ENCODE results near the gene ARIH2.
"Not testable (repeated sequence)": the region's sequence is repeated elsewhere in the genome, so short reads cannot be mapped to it uniquely, and the experiment has no call there.

ARIH2 gene

GRCh38 chr3:49005998-49006397, 87.4 kb downstream of the ARIH2 start:
- no peak for DNase-seq

DNA sequence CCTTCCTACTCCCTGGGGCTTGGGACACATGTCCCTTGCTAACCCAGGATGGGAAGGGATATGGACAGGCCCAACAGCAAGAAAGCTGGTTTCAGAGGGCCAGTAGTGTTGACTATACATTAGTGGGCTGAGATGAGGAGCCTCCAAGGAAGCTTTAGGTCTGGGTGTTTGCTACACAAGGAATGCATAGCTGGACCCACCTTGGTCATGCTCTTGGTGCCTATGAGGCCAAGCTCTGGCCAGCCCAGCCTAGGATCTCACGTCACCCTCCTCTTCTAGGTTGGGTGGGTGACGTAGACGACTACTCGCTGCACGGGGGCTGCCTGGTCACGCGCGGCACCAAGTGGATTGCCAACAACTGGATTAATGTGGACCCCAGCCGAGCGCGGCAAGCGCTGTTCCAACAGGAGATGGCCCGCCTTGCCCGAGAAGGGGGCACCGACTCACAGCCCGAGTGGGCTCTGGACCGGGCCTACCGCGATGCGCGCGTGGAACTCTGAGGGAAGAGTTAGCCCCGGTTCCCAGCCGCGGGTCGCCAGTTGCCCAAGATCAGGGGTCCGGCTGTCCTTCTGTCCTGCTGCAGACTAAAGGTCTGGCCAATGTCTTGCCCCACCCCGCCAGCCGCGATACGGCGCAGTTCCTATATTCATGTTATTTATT, 87.9 kb downstream of the ARIH2 start:
- DNase-seq = peak; percentile 38

DNA sequence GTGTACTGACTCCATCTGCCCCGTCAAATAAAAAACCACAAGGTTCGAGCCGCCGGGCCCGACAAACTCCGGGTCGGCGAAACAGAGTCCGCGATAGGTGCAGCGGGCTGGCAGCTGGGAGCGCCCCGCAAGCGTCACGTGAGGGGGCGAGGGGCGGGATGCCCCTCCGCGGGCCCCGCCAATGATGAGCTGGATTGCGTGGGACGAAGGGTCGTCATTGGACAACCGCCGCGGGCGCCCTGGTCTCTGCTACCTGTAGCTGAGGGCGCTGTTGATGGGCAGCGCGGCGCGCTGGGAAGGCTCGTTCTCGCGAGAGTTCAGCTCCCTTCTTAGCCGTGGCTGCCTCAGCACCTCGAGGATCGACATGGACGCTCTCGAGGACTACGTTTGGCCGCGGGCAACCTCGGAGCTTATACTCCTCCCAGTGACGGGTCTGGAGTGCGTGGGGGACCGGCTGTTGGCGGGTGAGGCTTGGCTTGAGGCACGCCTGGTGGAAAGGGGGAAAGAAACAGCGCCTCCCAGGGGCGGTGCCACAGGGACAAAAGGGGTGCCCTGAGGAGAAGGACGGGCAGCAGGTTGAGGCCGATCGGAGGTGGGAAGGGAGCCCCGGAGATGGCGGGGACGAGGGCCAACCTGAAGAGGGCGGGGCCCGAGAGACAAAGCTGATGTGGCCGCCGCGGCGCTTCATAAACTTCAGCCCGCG, 88.6 kb downstream of the ARIH2 start, which contains the start of gene WDR6:
WDR6 (plus strand) TSS at position 324 of the 703 bp plus-strand sequence; CDS start at position 365, 41 bp downstream.
- peak; percentile 96 for DNase-seq

GRCh38 chr3:49007771-49008528, 89.3 kb downstream of the ARIH2 start:
- peak; percentile 92 for DNase-seq

DNA sequence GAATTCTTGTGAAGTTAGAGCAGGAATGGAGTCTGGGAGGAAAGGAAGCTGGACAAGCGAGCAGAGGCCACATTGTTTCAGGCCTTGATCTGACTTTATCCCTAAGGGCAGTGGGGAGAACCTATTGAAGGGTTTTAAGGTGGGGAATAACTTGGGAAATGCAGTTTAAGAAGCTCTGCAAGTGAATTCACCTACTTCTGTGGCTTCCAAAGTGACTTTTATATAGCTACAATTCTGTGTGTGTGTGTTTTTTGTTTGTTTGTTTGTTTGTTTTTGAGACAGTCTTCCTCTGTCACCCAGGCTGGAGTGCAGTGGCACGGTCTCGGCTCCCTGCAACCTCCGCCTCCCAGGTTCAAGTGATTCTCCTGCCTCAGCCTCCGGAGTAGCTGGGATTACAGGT, 90.0 kb downstream of the ARIH2 start:
- not testable (repeated sequence) for DNase-seq

- no peak for DNase-seq
Measured at GRCh38 chr3:49009396-49009795, 90.8 kb downstream of the ARIH2 start.

- no peak for DNase-seq
Measured at GRCh38 chr3:49012441-49013017, 93.9 kb downstream of the ARIH2 start.

DNA sequence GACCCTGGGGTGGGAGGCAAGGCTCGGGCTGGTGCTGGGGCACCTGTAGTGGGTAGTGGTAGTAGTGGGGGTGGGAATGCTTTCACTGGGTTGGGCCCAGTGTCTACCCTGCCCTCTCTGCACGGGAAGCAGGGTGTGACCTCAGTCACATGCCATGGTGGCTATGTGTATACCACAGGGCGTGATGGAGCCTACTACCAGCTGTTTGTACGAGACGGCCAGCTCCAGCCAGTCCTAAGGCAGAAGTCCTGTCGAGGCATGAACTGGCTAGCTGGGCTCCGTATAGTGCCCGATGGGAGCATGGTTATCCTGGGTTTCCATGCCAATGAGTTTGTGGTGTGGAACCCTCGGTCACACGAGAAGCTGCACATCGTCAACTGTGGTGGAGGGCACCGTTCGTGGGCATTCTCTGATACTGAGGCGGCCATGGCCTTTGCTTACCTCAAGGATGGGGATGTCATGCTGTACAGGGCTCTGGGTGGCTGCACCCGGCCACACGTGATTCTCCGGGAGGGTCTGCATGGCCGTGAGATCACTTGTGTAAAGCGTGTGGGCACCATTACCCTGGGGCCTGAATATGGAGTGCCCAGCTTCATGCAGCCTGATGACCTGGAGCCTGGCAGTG, 94.6 kb downstream of the ARIH2 start:
- no peak for DNase-seq

DNA sequence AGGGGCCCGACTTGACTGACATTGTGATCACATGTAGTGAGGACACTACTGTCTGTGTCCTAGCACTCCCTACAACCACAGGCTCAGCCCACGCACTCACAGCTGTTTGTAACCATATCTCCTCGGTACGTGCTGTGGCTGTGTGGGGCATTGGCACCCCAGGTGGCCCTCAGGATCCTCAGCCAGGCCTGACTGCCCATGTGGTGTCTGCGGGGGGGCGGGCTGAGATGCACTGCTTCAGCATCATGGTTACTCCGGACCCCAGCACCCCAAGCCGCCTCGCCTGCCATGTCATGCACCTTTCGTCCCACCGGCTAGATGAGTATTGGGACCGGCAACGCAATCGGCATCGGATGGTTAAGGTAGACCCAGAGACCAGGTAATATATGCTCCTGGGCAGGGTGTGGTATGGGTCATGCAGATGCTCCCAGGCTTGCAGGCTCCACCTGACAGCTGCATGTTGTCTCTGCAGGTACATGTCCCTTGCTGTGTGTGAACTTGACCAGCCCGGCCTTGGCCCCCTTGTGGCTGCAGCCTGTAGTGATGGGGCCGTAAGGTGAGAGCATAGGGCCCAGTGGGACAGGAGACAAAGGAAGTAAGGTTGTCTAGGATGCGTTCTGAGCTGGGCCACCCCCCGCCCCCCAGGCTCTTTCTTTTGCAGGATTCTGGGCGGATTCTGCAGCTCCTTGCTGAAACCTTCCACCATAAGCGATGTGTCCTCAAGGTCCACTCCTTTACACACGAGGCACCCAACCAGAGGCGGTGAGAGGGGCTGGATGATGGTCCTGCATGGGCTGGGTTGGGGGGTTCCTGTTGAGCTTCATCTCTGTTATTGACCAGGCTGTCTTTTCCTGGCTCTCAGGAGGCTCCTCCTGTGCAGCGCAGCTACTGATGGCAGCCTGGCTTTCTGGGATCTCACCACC, 95.4 kb downstream of the ARIH2 start:
- DNase-seq = peak; percentile 36

- DNase-seq = no peak
Measured at GRCh38 chr3:49015072-49015471, 96.4 kb downstream of the ARIH2 start.

- DNase-seq = no peak
Measured at GRCh38 chr3:49015765-49016164, 97.1 kb downstream of the ARIH2 start.

- no peak for DNase-seq
Measured at GRCh38 chr3:49016414-49017228, 98.0 kb downstream of the ARIH2 start.

DNA sequence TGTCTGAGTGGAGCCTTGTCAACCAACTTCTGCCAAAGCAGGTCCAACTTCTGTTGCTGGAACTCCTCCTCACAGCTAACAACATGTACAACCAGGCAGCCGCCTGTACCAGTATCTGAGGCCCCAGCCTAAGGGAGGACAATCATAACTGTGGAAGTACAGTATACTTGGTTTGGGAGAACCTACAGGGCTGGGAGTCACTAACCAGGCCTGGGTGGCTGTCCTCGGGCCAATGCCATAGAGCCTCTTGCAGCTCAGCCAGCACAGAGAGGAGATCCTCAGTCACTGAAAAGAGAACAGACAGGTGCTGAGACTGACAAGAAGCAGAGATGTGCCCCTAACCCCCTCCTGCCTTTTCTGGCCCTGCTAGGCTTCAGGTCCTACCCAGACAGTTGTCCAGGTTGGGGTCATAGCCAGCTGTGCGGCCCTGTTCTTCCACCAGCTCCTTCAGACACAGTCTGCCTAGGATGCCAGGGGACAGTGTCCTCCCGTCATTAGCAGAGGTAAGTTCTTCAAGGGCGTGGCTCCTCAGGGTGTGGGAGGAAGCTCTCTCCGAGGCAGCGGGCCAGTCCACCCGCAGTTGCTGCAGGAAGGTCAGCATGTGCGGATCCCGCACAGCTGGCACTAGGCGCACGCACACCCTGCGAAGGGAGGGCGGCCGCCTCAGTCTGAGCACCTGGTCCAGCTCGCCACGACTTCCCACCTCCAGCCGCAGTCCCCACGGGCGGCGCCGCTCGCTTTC, 98.8 kb downstream of the ARIH2 start:
- DNase-seq = peak; percentile 72

- peak; percentile 94 for DNase-seq
Measured at GRCh38 chr3:49017971-49018706, 99.5 kb downstream of the ARIH2 start, which contains the start of gene DALRD3. TSS of gene DALRD3 (minus strand) at chr3:49018580. CDS start at chr3:49018564, 16 bp downstream.

DNA sequence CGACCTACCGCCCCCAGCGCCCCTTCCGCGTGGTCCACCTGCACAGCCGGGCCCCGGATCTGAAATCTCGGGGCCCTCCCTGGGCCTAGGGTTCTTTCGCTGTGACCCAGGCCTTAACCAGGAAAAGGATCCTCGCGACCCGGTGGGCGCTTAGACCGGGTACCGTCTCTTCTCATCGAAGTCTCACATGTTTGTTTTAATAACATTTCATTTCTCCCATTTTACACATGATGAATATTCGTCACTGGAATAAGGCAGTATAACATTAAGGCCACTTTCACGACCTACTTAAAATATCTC, 100.0 kb downstream of the ARIH2 start:
- no peak for DNase-seq

GRCh38 chr3:49019941-49020329, 101.3 kb downstream of the ARIH2 start:
- peak; percentile 37 for DNase-seq

GRCh38 chr3:49020330-49021212, 101.9 kb downstream of the ARIH2 start:
- peak; percentile 67 for DNase-seq

GRCh38 chr3:49021213-49021812, 102.7 kb downstream of the ARIH2 start:
- DNase-seq = peak; percentile 99

Data from NCI-H69 (cell line).